K562 (cell line): ENCODE results near the gene DPH1. TPM values are rescaled to one million over a fixed set of nuclear protein-coding genes. Genes with fewer than 3 reads are reported as not detected.

Experiments
- ATAC-seq: fragments of 200-7000 bp; cut with Tn5 transposase; 3 replicates; pipeline ENCODE4 v1.9.1; 2020; ENCODE audit warnings: moderate library complexity
- BruUV-seq: library from RNA; stranded (reverse); fragments of 400-500 nt; replicated peaks from 2 replicates; lab custom pipeline; 2021; lab: Mats Ljungman, UMichigan
- CTCF ChIA-PET: fragments of 300-600 bp; formaldehyde crosslinking; extraction: SDS; loops from one replicate; lab custom pipeline; 2021; ENCODE audit warnings: low intra/inter-chr PET ratio; lab: Yijun Ruan, JAX
- POLR2A ChIA-PET: fragments of 300-600, 350-650 bp; sonication (Branson Sonifier 250); formaldehyde crosslinking; extraction: SDS; loops from one replicate; lab custom pipeline; 2021; ENCODE audit warnings: antibody characterized with exemption, inconsistent platforms; lab: Yijun Ruan, JAX
- DNase-seq, 4 experiments: peaks; one replicate each; pipeline versions ENCODE4 v3.0.0 to v3.0.0-alpha.2; 2011 to 2018; ENCODE audit warnings: low spot score in 3 of 4, mixed read lengths in 3 of 4; ENCODE audit errors: extremely low read depth in 1 of 4
- FAIRE-seq: peaks from 2 replicates; lab custom pipeline; 2011; peaks lifted over from hg19 to GRCh38; lab: Jason Lieb, UNC
- H2AFZ ChIP-seq: 2 replicates; pipeline ENCODE4 v1.6.0; 2011; ENCODE audit warnings: low read depth, low read length, control low read depth, inconsistent platforms
- H3K27ac ChIP-seq: fragments of 200-600 bp; 3 replicates; pipeline ENCODE4 v1.8.0; 2011; ENCODE audit warnings: low read depth, mild to moderate bottlenecking, control low read depth, inconsistent platforms, low read length, moderate library complexity, mixed read lengths; ENCODE audit errors: extremely low read depth
- H3K27me3 ChIP-seq, 2 experiments: fragments of 300-600 bp in 1 of 2; 2 replicates in 1 of 2; 3 replicates in 1 of 2; pipeline versions ENCODE4 v1.6.0 to v1.8.0; 2011; ENCODE audit warnings: inconsistent platforms in 2 of 2, low read length in 2 of 2, mild to moderate bottlenecking in 1 of 2, mixed read lengths in 1 of 2, moderate library complexity in 1 of 2; ENCODE audit not compliant: control insufficient read depth in 2 of 2, insufficient read depth in 2 of 2
- H3K36me3 ChIP-seq: fragments of 300-600 bp; 3 replicates; pipeline ENCODE4 v1.8.0; 2011; ENCODE audit warnings: mild to moderate bottlenecking, low read length, inconsistent platforms; ENCODE audit not compliant: control insufficient read depth, insufficient read depth
- H3K4me1 ChIP-seq, 2 experiments: fragments of 200-600 bp in 1 of 2; replicated peaks in 1 of 2; 2 replicates in 1 of 2; 3 replicates in 1 of 2; pipeline versions ENCODE4 v1.5.1 to v1.8.0; 2011; ENCODE audit warnings: inconsistent platforms in 2 of 2, low read length in 2 of 2, mild to moderate bottlenecking in 1 of 2, mixed read lengths in 1 of 2, moderate library complexity in 1 of 2; ENCODE audit not compliant: control insufficient read depth in 2 of 2, insufficient read depth in 2 of 2
- H3K4me2 ChIP-seq: 2 replicates; pipeline ENCODE4 v1.6.1; 2011; ENCODE audit warnings: low read length, control low read depth, inconsistent platforms, mixed read lengths; ENCODE audit not compliant: insufficient read depth
- H3K4me3 ChIP-seq: fragments of 200-600 bp; sonication (generic), shearing (Covaris generic); 2 replicates; pipeline ENCODE4 v1.5.1; 2016; ENCODE audit warnings: control low read depth, inconsistent platforms
- H3K79me2 ChIP-seq: fragments of 200-600 bp; 3 replicates; pipeline ENCODE4 v1.8.0; 2011; ENCODE audit warnings: low read length, inconsistent platforms; ENCODE audit not compliant: control insufficient read depth, insufficient read depth
- H3K9ac ChIP-seq, 2 experiments: 2 replicates each; pipeline versions ENCODE4 v1.6.0 to v1.6.1; 2011; ENCODE audit warnings: low read depth in 2 of 2, low read length in 2 of 2, control low read depth in 1 of 2, inconsistent platforms in 1 of 2, mild to moderate bottlenecking in 1 of 2, mixed read lengths in 1 of 2; ENCODE audit not compliant: insufficient read depth in 1 of 2
- H3K9me1 ChIP-seq: one replicate; pipeline ENCODE4 v1.6.0; 2011; ENCODE audit warnings: inconsistent platforms, mild to moderate bottlenecking, low read length, moderate library complexity; ENCODE audit not compliant: control insufficient read depth, insufficient read depth
- H3K9me3 ChIP-seq: replicated peaks from 2 replicates; pipeline ENCODE4 v1.5.1; 2011; ENCODE audit warnings: low read depth, low read length, inconsistent platforms; ENCODE audit not compliant: control insufficient read depth, insufficient read depth
- H4K20me1 ChIP-seq: replicated peaks from 2 replicates; pipeline ENCODE4 v1.6.1; 2011; ENCODE audit warnings: low read length, inconsistent platforms, mixed read lengths; ENCODE audit not compliant: control insufficient read depth, insufficient read depth
- ARHGAP35 ChIP-seq: fragments of 450-650 bp; IDR thresholded peaks from 2 replicates; pipeline ENCODE4 v1.6.1; 2018; ENCODE audit not compliant: partially characterized antibody
- CEBPB ChIP-seq: fragments of 450-650 bp; IDR thresholded peaks from 2 replicates; pipeline ENCODE4 v1.6.1; 2016; ENCODE audit warnings: missing genetic modification characterization, missing compliant biosample characterization
- E2F3 ChIP-seq: fragments of 250-450 bp; sonication (Bioruptor Pico); IDR thresholded peaks from 2 replicates; pipeline ENCODE4 v1.4.0; 2020; ENCODE audit warnings: mild to moderate bottlenecking
- FOXO4 ChIP-seq: fragments of 450-650 bp; formaldehyde crosslinking; IDR thresholded peaks from 2 replicates; pipeline ENCODE4 v1.4.0; 2020; ENCODE audit warnings: mild to moderate bottlenecking, moderate library complexity
- MED1 ChIP-seq: sonication (generic); formaldehyde crosslinking; IDR thresholded peaks from 2 replicates; pipeline ENCODE4 v1.8.1; 2023; ENCODE audit warnings: missing genetic modification reagents, borderline replicate concordance
- NFYB ChIP-seq: IDR thresholded peaks from 2 replicates; pipeline ENCODE4 v1.6.1; 2011; ENCODE audit warnings: mild to moderate bottlenecking, moderate library complexity; ENCODE audit not compliant: insufficient read length; ENCODE audit errors: extremely low read depth
- RBM25 ChIP-seq: fragments of 200-400 bp; formaldehyde crosslinking; IDR thresholded peaks from 2 replicates; pipeline ENCODE4 v1.6.1; 2018; ENCODE audit warnings: low read length, low read depth, moderate library complexity; ENCODE audit not compliant: severe bottlenecking
- SNAPC5 ChIP-seq: fragments of 250-450 bp; sonication (Bioruptor Pico); IDR thresholded peaks from 2 replicates; pipeline ENCODE4 v1.8.0; 2021; ENCODE audit warnings: moderate library complexity, mild to moderate bottlenecking, inconsistent platforms
- TEAD2 ChIP-seq: fragments of 450-650 bp; IDR thresholded peaks from 2 replicates; pipeline ENCODE4 v1.6.1; 2016; ENCODE audit warnings: missing genetic modification characterization, control low read depth, missing compliant biosample characterization
- ZNF175 ChIP-seq: fragments of 200-800 bp; sonication (Bioruptor generic); IDR thresholded peaks from 2 replicates; pipeline ENCODE4 v1.6.1; 2016; ENCODE audit warnings: low read depth, mild to moderate bottlenecking, missing genetic modification characterization, missing compliant biosample characterization
- ZNF584 ChIP-seq: fragments of 200-800 bp; sonication (Bioruptor generic); IDR thresholded peaks from 2 replicates; pipeline ENCODE4 v1.6.1; 2016; ENCODE audit warnings: low read depth, mild to moderate bottlenecking, missing genetic modification characterization, missing compliant biosample characterization
- WGBS: fragments of 100-300 bp; shearing (Covaris generic); methylation state at CpG from one replicate; pipeline ENCODE4 v1.1.6; 2016; ENCODE audit warnings: low coverage, mixed read lengths; ENCODE audit not compliant: insufficient coverage; ENCODE audit errors: missing lambda C conversion rate; 5-methylcytosine and 5-hydroxymethylcytosine counted together
- in situ Hi-C: fragments of 300-500 bp; cut with MboI; formaldehyde crosslinking; loops from 4 replicates; pipeline ENCODE4 v1.15.0; 2018; ENCODE audit warnings: inconsistent platforms, mixed read lengths
- intact Hi-C: fragments of 100-400 bp; cut with micrococcal nuclease; formaldehyde crosslinking; loops from 2 replicates; pipeline ENCODE4 v1.14.2; 2022
- polyA plus RNA-seq, 8 experiments: library from polyadenylated mRNA; depleted of rRNA in 4 of 8; stranded (reverse) in 5 of 8; unstranded in 3 of 8; fragments of >200 nt; fragmentation: Nextera tagmentation in 2 of 8; fragmentation: Illumina TruSeq in 1 of 8; extraction: Ambion mirVana in 2 of 8; extraction: Trizol in 1 of 8; gene quantifications; 2 replicates each; pipeline versions ENCODE4 v1.2.1 to v1.2.3, GENCODE V29; 2011 to 2014; ENCODE audit warnings: inconsistent platforms in 1 of 8, missing spikeins in 1 of 8
- total RNA-seq, 7 experiments: library from RNA; depleted of rRNA in 6 of 7; stranded (reverse); fragments of >200 nt in 6 of 7; fragmentation: Illumina TruSeq in 2 of 7; extraction: Trizol in 2 of 7; gene quantifications; 2 replicates each; pipeline versions ENCODE4 v1.2.1 to v1.2.3, GENCODE V29; 2011 to 2021; ENCODE audit warnings: low replicate concordance in 1 of 7
- TF ChIP-seq, protein P1 (sequence below): sonication (generic); formaldehyde crosslinking; IDR thresholded peaks from 2 replicates; pipeline ENCODE4 v1.8.0; 2022; ENCODE audit warnings: mild to moderate bottlenecking, missing genetic modification reagents
- TF ChIP-seq, protein P2 (sequence below): fragments of 250-450 bp; sonication (Bioruptor Pico); IDR thresholded peaks from 2 replicates; pipeline ENCODE4 v1.5.0; 2021; ENCODE audit warnings: mild to moderate bottlenecking, moderate library complexity

DPH1 gene
- total and polyA plus RNA-seq, 9 of the 15 experiments (the other 6 are each of a cell fraction or from before 2014, with no cell fraction given): 0.42 to 40.6 (median 20.2) TPM

DNA sequence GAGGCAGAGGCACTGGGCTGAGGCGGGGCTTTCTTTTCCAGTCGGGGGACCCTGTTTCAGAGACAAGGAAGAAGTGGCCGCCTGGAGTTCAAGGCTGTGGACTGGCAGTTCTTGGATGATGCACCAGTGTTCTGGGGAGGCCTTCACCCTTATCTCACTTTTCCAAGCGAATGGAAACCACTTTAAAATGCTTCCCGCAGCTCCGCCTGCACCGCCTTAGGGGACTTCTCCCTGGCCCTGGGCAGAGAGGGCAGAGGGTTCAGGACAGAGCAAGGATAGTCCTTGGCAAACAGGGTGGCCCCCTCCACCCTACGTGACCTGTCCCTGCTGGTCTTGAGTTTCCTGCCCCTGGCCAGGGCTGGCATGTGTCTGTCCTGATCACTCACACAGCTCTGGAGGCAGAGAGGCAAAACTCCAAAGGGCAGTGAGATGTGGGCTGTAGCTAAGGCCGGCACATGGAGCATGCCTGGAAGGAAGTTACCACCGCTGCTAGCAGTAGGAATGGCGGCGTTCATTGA is 25.5 kb upstream of the DPH1 start:
- ChIA-PET POLR2A (interaction anchor here (0.7 kb wide), 3 partner anchors 24 to 400 kb away, joined by 3 to 4 read pairs (median 3); no protein-coding TSS in a partner anchor), CTCF (no interaction called here)
- no peak overlapping the region for H3K4me3 ChIP-seq
- H3K27me3 ChIP-seq: peaks cover 0 to 2% of the 10 kb centered on the region in 2 experiments; a peak in 2 of 5 replicates
- ATAC-seq (no peak), DNase-seq (no peak), FAIRE-seq (no peak)
- no peaks in the 10 kb centered on the region for H3K79me2 ChIP-seq
- H3K9me3 ChIP-seq: no peaks in the 10 kb centered on the region
- H2AFZ ChIP-seq: no peak overlapping the region
- H4K20me1 ChIP-seq: no peaks in the 10 kb centered on the region
- peaks cover 0 to 9% of the 10 kb centered on the region in 2 experiments; a peak in 2 of 5 replicates for H3K4me1 ChIP-seq
- H3K4me2 ChIP-seq: no peak overlapping the region
- no TSS peak for BruUV-seq
- WGBS: 14% methylated on average over 10 of the region's 12 CpGs
- no peak overlapping the region; a peak in 1 of 4 replicates for H3K9ac ChIP-seq
- intact Hi-C loops: no loop called here
- H3K9me1 ChIP-seq: no peaks in the 10 kb centered on the region
- in situ Hi-C loops: no loop called here
- H3K36me3 ChIP-seq: no peaks in the 10 kb centered on the region
- no peak overlapping the region for H3K27ac ChIP-seq
- TF ChIP-seq FOXO4 (CRISPR knock-in tag) (no peak), MED1 (CRISPR knock-in tag) (no peak), NFYB (no peak), E2F3 (CRISPR knock-in tag) (no peak), ZNF175 (CRISPR knock-in tag) (no peak), CEBPB (tag) (no peak), ARHGAP35 (no peak), TEAD2 (no peak), RBM25 (no peak), ZNF584 (CRISPR knock-in tag) (no peak), SNAPC5 (CRISPR knock-in tag) (no peak)
- TF ChIP-seq, protein P1, sequence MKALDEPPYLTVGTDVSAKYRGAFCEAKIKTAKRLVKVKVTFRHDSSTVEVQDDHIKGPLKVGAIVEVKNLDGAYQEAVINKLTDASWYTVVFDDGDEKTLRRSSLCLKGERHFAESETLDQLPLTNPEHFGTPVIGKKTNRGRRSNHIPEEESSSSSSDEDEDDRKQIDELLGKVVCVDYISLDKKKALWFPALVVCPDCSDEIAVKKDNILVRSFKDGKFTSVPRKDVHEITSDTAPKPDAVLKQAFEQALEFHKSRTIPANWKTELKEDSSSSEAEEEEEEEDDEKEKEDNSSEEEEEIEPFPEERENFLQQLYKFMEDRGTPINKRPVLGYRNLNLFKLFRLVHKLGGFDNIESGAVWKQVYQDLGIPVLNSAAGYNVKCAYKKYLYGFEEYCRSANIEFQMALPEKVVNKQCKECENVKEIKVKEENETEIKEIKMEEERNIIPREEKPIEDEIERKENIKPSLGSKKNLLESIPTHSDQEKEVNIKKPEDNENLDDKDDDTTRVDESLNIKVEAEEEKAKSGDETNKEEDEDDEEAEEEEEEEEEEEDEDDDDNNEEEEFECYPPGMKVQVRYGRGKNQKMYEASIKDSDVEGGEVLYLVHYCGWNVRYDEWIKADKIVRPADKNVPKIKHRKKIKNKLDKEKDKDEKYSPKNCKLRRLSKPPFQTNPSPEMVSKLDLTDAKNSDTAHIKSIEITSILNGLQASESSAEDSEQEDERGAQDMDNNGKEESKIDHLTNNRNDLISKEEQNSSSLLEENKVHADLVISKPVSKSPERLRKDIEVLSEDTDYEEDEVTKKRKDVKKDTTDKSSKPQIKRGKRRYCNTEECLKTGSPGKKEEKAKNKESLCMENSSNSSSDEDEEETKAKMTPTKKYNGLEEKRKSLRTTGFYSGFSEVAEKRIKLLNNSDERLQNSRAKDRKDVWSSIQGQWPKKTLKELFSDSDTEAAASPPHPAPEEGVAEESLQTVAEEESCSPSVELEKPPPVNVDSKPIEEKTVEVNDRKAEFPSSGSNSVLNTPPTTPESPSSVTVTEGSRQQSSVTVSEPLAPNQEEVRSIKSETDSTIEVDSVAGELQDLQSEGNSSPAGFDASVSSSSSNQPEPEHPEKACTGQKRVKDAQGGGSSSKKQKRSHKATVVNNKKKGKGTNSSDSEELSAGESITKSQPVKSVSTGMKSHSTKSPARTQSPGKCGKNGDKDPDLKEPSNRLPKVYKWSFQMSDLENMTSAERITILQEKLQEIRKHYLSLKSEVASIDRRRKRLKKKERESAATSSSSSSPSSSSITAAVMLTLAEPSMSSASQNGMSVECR (CRISPR knock-in tag): no peak
- TF ChIP-seq, protein P2, sequence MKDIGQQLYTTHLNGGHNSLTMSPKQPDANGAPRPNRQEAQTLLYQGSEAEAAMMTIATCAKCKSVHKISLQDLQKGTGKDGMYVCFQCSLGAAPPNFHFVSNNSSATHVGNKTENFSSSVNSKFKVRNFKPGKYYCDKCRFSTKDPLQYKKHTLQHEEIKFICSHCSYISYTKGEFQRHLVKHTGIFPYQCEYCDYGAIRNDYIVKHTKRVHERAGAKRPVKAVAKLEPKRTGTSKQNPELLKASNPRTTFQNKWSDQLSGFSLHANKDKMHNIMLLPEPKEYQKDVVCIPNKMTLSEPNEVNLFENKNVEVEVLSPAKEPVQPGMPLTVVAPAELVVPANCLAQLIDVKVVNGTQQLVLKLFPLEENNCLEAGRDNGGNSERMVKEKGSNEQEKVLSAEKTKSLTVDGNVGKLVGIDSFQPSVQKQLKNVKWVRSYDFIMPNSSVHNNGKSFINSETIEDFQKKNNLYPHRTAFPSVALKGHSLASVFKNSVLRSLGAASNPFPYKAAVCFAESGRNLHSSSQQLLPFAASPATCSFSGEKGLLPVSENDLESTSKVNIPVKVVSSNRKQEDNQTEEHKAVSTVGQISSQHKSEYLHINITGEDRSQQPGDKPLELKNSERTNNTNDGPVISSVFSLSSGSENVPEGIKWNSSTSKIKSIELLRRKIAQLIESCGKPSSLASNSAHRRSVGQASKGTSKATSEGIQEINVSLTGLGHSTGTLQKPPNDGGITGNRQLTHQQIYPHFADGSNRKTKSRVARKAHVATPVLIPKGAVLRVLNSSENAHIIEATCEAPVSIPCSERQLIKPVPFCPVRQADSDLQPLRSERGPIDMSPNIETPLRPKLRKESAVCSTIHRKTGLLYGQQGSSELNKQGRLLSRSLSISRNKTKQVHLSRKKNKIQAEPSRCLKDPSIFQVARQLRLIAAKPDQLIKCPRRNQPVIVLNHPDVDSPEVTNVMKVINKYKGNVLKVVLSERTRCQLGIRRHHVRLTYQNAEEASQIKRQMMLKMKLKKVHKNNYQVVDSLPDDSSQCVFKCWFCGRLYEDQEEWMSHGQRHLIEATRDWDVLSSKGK (CRISPR knock-in tag): no peak
